GM19468 (cell line): ENCODE measurements around the gene STRA6.

ENCODE experiments used
- ATAC-seq: cut with Tn5 transposase; IDR thresholded peaks from one replicate; pipeline ENCODE4 v1.9.1; 2021; ENCODE audit warnings: mild to moderate bottlenecking, moderate library complexity, moderate number of reproducible peaks; ENCODE audit not compliant: unreplicated experiment; ENCODE audit errors: extremely low read depth

Gene STRA6

DNA sequence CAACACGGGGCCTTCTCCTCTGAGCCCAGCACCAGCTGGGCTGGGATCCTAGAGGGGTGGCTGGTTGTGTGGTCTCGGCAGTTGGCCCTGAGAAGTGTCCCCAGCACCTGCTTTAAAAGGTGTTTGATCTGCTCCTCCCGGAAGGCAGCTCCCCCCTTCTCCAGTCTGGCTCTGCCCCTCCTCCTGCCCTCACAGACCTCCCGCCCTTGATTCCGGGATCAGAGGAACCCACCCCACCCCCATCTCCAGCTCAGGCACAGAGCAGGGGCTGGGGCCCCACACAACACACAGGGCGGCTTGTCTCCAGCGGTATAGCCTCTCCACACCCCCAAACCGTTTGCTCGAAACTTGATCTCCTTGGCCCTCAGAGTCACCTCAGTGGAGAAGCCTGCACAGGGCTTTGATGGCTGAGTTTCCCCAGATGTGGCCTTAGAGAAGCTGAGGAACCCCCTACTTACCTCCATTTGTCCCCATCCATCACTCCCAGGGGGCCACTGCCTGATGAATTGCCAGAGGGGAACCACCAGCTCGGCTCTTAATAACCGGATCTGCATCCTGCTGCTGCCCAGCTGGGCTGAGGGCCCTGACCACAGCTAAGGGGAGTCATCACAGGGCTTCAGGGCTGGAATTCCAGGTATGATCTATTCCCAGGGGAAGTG, 6.4 kb upstream of the STRA6 start:
- no peak for ATAC-seq

DNA sequence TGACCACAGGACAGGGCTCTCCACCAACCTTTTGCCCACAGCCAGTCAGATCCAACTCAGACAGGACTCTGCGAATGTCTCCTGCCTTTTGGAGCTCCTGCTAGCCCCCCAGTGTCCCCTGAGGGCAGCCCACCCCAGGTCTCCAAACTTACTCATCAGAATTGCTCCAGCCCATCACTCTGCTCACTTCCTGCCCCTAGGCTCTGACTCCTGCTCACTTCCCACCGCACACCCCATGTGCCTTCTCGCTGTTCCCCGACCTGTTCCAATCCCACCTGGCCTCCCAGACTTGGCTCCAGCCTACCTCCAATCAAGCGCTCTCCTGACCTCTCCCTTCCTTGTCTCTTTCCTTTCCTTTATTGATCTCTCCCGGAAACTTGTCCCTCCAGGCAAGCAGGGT, 5.9 kb upstream of the STRA6 start:
- no peak for ATAC-seq

DNA sequence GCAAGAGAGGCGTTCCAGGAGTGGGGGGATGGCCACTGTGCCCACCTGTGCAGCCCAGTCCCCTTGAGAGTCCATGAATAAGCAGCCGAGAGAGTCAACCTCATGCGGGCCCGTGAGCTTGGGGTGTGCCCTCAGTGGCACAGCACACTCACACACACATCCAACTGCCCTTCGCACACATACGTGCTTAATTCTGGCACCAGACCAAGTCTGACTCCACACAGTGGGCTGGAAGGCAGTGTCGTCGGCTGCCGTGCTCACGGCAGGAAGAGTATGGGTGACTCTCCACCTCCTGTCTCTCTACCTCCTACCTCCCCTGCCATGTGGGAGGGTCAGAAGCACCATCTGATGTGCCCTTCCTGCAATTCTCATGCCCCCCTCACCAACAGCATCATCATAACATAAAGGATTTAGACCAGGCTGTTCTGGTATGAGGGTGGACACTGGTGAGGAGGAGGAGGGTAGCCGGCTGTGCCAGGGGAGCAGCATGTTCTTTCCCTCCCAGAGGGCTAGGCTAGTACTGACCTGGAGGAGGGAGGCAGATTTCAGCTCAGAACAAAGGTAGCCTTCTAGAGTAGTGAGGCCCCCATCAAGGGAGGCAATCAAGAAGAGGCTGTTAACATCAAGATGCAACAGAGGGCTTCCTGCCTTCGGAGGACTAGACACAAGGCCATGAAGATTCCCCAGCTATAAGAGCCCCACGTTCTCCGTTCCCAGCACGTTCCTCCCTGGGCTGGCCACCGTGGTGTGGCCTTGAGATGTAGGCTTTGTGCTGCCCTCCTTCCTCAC, 5.3 kb upstream of the STRA6 start:
- no peak for ATAC-seq

DNA sequence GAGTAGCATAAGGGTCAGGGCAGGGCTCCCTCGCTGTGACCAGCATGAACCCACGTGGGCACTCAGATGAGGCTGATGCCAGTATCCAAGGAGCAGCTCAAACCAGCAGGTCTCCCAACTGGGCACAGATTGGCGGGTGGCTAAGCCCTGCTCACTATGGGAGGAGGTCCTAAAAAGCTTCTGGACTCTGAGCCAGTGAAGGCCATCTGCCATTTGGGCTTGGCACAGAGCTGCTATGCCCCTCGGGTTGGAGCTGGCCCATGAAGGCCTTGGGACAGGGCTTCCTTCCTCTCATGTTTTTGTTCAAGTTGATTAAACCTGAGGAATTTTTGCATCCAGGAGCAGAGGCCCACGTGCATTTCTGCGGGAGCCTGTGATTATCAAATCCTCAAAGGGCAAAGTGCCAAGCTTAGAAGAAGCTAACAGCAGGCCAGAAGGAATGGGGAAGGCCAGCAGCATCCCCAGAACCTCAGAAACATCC, 4.3 kb upstream of the STRA6 start:
- no peak for ATAC-seq

- no peak for ATAC-seq
These were observed 3.0 kb upstream of the STRA6 start for GRCh38 chr15:74205582-74205947.

DNA sequence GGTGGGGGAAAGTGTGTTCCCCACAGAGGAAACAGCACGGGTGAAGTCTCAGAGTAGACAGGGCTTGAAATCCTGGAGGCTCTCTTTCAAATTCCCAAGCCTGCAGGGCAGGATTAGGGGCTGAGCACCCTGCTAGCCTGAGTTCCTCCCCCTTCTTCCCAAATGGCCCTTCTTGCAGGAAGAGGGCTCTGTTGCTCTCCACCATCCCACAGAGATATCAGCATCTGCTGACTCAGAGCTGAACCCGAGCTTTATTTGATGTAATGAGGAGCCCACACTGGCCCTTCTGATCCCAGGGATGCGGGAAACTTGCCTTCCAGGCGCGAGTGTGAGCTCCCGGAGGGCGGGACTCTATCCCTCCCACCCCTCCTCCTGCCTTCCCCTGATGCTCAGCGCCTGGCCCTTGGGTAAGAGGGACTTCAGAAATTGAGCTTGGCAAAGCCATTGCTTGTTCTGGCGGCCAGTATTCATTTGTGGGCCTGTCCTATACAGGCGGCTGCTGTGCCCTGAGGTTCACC, 1.4 kb upstream of the STRA6 start:
- no peak for ATAC-seq

GRCh38 chr15:74201710-74202420, 722 bp downstream of the STRA6 start:
- ATAC-seq = no peak

DNA sequence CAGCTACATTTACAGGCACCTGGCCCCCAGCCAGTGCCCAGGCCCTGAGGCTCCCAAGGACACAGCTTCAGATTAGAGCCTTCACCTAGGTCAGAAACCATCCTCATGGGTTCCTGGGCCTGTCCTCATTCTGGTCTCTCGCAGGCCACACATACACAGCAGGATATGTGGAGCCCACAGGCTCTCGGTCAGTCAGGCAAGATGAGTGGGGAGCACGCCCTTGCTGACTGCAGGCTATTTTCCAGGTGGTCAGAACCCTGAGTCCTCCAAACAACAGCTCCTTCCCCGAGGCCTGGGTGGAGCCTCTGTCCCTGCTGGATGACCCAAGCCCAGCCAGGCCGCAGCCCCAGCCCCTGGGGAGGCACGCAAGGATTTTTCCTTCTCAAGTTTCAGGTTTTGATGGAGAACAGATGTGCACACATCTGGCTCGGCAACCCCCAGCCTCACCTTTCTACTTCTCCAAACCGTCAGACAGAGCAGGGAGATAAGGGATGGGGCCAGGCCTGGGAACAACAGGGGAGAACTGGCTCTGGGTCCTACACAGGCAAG, 1.6 kb downstream of the STRA6 start:
- no peak for ATAC-seq

GRCh38 chr15:74200412-74200815, 2.2 kb downstream of the STRA6 start:
- no peak for ATAC-seq

DNA sequence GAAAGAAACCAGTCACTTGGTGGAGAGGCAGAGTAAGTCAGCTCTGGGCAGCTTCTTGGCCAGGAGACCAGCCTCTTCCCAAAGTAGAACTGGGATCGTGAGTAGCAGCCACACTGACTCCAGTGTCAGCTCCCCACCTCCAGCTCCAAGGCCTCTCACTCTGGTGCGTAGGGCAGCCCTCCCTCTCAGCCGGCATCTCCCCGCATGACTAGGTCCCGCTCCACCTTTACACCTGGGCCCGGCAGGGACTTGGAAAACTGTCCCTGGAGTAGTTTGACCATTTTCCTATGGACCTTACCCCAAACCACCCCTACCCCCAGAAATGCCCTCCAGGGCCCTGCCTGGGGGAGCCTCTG, 3.3 kb downstream of the STRA6 start:
- no peak for ATAC-seq

DNA sequence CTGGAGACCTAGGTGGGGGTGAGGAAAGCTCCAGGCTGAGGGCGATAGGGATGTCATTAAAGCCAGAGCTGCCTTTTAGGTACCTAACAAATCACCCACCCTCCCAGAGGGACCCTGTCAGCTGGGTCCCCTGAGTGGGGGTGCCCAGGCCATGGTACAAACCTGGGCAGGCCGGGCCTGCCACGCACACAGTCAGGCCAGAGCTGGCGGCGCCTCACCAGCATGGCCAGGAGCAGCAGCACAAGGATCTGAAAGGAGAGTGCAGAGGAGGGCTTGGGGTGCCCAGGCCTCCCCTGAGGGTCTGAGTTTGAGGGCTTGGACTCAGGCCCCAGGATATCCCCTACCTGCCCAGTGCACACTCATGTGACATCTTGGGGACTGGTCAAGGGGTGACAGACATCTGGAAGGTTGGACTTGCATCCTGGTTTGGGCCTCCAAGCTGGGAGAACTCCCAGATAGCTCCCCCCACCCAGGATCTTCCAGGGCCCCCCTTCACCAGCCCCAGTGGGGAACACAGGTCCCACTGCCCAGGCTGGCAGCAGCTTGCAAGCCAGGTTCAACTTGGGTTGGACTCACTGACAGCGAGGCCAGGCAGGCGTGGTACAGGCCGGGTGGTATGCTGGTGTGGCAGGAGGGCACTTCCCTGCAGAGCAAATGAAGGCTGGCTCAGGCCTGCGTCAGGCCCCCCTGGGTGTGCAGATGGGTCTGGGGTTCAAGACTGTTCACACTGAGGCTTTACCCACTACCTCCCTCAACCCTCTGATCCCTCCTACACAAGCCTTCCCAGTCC, 5.2 kb downstream of the STRA6 start:
- no peak for ATAC-seq

DNA sequence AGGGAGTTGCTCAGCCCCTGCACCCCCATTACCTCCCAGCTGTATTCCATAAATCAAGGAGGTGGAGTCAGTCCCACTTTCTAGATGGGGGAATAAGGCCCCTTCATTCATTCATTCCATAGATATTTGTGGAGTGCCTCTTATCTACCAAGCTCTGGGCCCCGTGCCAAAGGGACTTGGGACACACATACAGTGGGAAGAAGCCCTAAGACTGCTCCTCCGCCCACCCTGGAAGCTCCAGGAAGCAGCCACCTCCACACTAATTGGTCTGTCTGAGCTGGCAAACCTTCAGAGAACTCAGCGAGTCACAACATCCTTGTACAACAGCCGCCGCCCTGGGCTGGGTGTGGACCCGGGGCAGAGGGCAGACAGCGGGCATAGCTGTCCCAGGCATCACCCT, 6.4 kb downstream of the STRA6 start:
- no peak for ATAC-seq

DNA sequence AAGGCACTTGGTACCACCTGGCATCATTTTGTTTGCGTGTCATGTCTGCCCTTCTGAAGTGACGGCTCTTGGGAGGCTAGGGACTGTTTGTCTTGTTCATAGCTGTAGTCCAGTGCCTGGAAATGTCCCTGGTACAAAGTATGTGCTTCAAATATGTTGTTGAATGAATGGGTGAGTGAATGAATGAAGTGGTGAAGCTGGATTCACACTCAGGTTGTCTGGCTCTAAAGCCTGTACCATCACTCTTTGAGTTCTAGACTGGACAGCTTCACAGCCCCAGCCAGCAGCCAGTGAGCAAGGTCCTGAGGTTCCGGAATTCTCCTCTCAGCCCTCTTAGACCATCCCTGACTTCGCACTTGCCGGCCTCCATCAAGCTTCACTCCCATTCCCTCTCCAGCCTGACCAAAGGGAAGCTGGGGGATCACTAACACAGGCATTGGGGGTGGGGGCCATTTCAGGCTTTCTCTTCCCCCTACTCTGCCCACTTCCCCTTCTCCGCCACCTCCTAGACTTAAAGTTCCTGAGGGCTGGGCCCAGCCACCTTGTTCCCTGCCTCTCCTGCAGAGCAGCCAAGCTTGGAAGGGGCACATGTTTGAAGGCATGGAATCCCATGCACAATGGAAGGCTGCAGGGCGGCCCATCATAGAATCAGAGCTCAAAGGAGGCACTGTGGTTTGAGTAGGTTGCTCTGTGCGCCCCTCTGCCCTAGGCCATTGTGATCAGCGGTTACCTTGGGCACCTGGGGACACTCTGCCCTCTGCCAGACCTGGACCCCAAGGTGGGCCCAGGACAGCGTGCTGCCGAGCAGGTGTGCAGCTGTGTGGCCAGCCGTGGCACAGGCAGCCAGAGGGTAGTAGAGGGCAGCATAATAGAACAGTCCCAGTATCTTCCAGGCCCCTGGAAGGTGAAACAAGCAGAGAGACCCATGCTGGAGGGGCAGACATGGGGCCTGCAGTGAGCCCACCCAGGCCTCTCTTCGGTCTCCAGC, 7.7 kb downstream of the STRA6 start:
- ATAC-seq = no peak

- no peak for ATAC-seq
These were observed 8.7 kb downstream of the STRA6 start for GRCh38 chr15:74193905-74194304.

- no peak for ATAC-seq
These were observed 9.3 kb downstream of the STRA6 start for GRCh38 chr15:74193299-74193718.

DNA sequence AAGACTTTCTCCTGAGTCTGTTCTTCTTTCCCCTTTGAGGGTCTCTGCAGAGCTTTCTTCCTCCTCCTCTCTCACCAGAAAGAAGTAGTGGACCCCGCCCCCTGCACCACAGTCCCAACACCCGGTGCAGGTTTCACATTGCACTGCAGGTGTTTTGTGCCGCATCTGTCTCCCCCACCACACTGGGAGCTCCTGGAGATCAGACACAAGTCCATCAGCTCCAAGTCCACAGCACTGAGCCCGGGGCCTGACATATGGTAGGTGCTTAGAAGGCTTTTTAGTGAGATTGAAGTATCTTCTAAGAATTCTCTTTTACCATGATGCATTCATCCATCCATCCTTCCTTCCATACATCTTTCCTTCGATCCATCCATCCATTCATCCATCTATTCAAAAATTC, 9.8 kb downstream of the STRA6 start:
- no peak for ATAC-seq

GRCh38 chr15:74191798-74192197, 10.8 kb downstream of the STRA6 start:
- ATAC-seq = no peak

DNA sequence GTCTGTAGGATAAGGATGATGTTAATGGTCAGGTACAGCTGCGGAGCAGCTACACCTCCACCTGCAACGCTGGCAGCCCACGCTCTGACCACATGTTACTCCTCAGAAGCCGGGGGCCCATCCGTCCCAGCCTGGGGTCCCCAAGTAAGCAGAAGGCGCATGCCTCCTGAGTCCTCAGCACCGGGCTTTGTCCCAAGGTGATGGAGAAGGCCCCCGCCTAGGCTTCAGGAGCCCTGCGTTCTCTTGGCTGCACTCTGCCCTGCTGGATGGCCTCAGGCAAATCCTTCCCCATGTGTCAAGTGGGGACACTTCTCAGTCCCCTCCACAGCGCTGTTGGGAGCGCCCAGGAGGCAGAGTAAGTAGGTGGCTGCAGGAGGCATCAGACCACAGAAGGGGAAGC, 14.4 kb downstream of the STRA6 start:
- ATAC-seq = no peak
